ENCODE results near the gene SLC1A1. TPM values are rescaled to one million over a fixed set of nuclear protein-coding genes. Genes with fewer than 3 reads are reported as not detected.

The SLC1A1 gene
- total RNA-seq, 1 experiment from 2014 or later: 8.5 TPM

GRCh38 chr9:4520055-4520454, 29.8 kb downstream of the SLC1A1 start (continued):
- TF ChIP-seq, protein P1, sequence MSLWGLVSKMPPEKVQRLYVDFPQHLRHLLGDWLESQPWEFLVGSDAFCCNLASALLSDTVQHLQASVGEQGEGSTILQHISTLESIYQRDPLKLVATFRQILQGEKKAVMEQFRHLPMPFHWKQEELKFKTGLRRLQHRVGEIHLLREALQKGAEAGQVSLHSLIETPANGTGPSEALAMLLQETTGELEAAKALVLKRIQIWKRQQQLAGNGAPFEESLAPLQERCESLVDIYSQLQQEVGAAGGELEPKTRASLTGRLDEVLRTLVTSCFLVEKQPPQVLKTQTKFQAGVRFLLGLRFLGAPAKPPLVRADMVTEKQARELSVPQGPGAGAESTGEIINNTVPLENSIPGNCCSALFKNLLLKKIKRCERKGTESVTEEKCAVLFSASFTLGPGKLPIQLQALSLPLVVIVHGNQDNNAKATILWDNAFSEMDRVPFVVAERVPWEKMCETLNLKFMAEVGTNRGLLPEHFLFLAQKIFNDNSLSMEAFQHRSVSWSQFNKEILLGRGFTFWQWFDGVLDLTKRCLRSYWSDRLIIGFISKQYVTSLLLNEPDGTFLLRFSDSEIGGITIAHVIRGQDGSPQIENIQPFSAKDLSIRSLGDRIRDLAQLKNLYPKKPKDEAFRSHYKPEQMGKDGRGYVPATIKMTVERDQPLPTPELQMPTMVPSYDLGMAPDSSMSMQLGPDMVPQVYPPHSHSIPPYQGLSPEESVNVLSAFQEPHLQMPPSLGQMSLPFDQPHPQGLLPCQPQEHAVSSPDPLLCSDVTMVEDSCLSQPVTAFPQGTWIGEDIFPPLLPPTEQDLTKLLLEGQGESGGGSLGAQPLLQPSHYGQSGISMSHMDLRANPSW (CRISPR knock-in tag; conservative IDR thresholded peaks at IDR 0.05; ENCODE audit: low read depth): no peak
- TF ChIP-seq TEAD4 (CRISPR knock-in tag; IDR thresholded peaks at IDR 0.05): no peak

GRCh38 chr9:4530375-4530774, 40.1 kb downstream of the SLC1A1 start:
- no peak overlapping the region for H3K27ac Mint-ChIP-seq
- peaks cover 13% of the 10 kb centered on the region for H3K36me3 Mint-ChIP-seq
- no peaks in the 10 kb centered on the region; the same call in none of the 2 replicates for H3K27me3 Mint-ChIP-seq (ENCODE audit: low read depth)
- peaks cover 21% of the 10 kb centered on the region for H3K9me3 Mint-ChIP-seq
- ATAC-seq: no peak
- H3K4me1 Mint-ChIP-seq: peaks cover 28% of the 10 kb centered on the region
- ChIA-PET POLR2A (no interaction called here), CTCF (no interaction called here)
- DNase-seq (ENCODE audit: low spot score): no peak
- TF ChIP-seq RELA (CRISPR knock-in tag; IDR thresholded peaks at IDR 0.05; ENCODE audit: borderline replicate concordance) (no peak), FOXK1 (CRISPR knock-in tag; IDR thresholded peaks at IDR 0.05) (no peak), NR2C2 (CRISPR knock-in tag; IDR thresholded peaks at IDR 0.05) (no peak), ATF6 (CRISPR knock-in tag; IDR thresholded peaks at IDR 0.05) (no peak), MXD4 (CRISPR knock-in tag; IDR thresholded peaks at IDR 0.05; ENCODE audit: borderline replicate concordance) (no peak), KAT7 (CRISPR knock-in tag; IDR thresholded peaks at IDR 0.05; ENCODE audit: borderline replicate concordance) (no peak), ZNF416 (CRISPR knock-in tag; IDR thresholded peaks at IDR 0.05) (no peak), HMGXB4 (CRISPR knock-in tag; IDR thresholded peaks at IDR 0.05) (no peak), ZNF219 (CRISPR knock-in tag; IDR thresholded peaks at IDR 0.05; ENCODE audit: borderline replicate concordance) (no peak), ZBTB21 (CRISPR knock-in tag; IDR thresholded peaks at IDR 0.05; ENCODE audit: borderline replicate concordance) (no peak), PRRX2 (CRISPR knock-in tag; IDR thresholded peaks at IDR 0.05) (no peak), TCF7 (CRISPR knock-in tag; IDR thresholded peaks at IDR 0.05; ENCODE audit: low read depth) (no peak)
- TF ChIP-seq, protein P2, sequence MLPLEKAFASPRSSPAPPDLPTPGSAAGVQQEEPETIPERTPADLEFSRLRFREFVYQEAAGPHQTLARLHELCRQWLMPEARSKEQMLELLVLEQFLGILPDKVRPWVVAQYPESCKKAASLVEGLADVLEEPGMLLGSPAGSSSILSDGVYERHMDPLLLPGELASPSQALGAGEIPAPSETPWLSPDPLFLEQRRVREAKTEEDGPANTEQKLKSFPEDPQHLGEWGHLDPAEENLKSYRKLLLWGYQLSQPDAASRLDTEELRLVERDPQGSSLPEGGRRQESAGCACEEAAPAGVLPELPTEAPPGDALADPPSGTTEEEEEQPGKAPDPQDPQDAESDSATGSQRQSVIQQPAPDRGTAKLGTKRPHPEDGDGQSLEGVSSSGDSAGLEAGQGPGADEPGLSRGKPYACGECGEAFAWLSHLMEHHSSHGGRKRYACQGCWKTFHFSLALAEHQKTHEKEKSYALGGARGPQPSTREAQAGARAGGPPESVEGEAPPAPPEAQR (CRISPR knock-in tag; IDR thresholded peaks at IDR 0.05): no peak
- TF ChIP-seq, protein P1 (CRISPR knock-in tag; conservative IDR thresholded peaks at IDR 0.05; ENCODE audit: low read depth): no peak
- TF ChIP-seq, protein P3, sequence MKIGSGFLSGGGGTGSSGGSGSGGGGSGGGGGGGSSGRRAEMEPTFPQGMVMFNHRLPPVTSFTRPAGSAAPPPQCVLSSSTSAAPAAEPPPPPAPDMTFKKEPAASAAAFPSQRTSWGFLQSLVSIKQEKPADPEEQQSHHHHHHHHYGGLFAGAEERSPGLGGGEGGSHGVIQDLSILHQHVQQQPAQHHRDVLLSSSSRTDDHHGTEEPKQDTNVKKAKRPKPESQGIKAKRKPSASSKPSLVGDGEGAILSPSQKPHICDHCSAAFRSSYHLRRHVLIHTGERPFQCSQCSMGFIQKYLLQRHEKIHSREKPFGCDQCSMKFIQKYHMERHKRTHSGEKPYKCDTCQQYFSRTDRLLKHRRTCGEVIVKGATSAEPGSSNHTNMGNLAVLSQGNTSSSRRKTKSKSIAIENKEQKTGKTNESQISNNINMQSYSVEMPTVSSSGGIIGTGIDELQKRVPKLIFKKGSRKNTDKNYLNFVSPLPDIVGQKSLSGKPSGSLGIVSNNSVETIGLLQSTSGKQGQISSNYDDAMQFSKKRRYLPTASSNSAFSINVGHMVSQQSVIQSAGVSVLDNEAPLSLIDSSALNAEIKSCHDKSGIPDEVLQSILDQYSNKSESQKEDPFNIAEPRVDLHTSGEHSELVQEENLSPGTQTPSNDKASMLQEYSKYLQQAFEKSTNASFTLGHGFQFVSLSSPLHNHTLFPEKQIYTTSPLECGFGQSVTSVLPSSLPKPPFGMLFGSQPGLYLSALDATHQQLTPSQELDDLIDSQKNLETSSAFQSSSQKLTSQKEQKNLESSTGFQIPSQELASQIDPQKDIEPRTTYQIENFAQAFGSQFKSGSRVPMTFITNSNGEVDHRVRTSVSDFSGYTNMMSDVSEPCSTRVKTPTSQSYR (CRISPR knock-in tag; IDR thresholded peaks at IDR 0.05): no peak
- TF ChIP-seq, protein P4, sequence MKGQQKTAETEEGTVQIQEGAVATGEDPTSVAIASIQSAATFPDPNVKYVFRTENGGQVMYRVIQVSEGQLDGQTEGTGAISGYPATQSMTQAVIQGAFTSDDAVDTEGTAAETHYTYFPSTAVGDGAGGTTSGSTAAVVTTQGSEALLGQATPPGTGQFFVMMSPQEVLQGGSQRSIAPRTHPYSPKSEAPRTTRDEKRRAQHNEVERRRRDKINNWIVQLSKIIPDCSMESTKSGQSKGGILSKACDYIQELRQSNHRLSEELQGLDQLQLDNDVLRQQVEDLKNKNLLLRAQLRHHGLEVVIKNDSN (CRISPR knock-in tag; IDR thresholded peaks at IDR 0.05): no peak
- TF ChIP-seq, protein P5, sequence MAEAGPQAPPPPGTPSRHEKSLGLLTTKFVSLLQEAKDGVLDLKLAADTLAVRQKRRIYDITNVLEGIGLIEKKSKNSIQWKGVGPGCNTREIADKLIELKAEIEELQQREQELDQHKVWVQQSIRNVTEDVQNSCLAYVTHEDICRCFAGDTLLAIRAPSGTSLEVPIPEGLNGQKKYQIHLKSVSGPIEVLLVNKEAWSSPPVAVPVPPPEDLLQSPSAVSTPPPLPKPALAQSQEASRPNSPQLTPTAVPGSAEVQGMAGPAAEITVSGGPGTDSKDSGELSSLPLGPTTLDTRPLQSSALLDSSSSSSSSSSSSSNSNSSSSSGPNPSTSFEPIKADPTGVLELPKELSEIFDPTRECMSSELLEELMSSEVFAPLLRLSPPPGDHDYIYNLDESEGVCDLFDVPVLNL (CRISPR knock-in tag; IDR thresholded peaks at IDR 0.05; ENCODE audit: borderline replicate concordance, low read depth): no peak
- no peak overlapping the region for H3K4me3 Mint-ChIP-seq
